GM23338 (cell line): ENCODE measurements around the gene PPM1H.

Experiments
- CREB1 ChIP-seq: fragments of 250-450 bp; sonication (Bioruptor Pico); IDR thresholded peaks from 2 replicates; pipeline ENCODE4 v1.5.0; 2020; ENCODE audit warnings: low read depth, mild to moderate bottlenecking, moderate library complexity
- EZH2 ChIP-seq: fragments of 200-600 bp; sonication (generic); IDR thresholded peaks from one replicate; pipeline ENCODE4 v1.8.0; 2017; ENCODE audit warnings: antibody characterized with exemption, mild to moderate bottlenecking, low read depth; ENCODE audit not compliant: unreplicated experiment
- EZH2phosphoT487 ChIP-seq: fragments of 200-600 bp; sonication (generic); IDR thresholded peaks from one replicate; pipeline ENCODE4 v1.8.1; 2018; ENCODE audit warnings: antibody characterized with exemption; ENCODE audit not compliant: unreplicated experiment
- JUNB ChIP-seq: IDR thresholded peaks from one replicate; pipeline ENCODE4 v1.6.1; 2016; ENCODE audit warnings: antibody characterized with exemption; ENCODE audit not compliant: unreplicated experiment
- NANOG ChIP-seq: IDR thresholded peaks from 2 replicates; pipeline ENCODE4 v1.6.1; 2016; ENCODE audit warnings: antibody characterized with exemption, borderline replicate concordance
- POLR2AphosphoS5 ChIP-seq: IDR thresholded peaks from 2 replicates; pipeline ENCODE4 v1.6.1; 2016; ENCODE audit warnings: antibody characterized with exemption, low read depth
- ZNF114 ChIP-seq: fragments of 250-450 bp; sonication (Bioruptor Pico); IDR thresholded peaks from 2 replicates; pipeline ENCODE4 v1.5.0; 2020; ENCODE audit warnings: mild to moderate bottlenecking, moderate library complexity
- ZNF331 ChIP-seq: fragments of 250-450 bp; sonication (Bioruptor Pico); IDR thresholded peaks from 2 replicates; pipeline ENCODE4 v1.5.0; 2020; ENCODE audit warnings: low read depth, mild to moderate bottlenecking, moderate library complexity
- TF ChIP-seq, protein P1 (sequence below), 2 experiments: fragments of 200-600 bp in 1 of 2; sonication (generic) in 1 of 2; conservative IDR thresholded peaks; 2 replicates each; pipeline versions ENCODE4 v1.5.1 to v1.6.1; 2016 to 2017; ENCODE audit warnings: antibody characterized with exemption in 2 of 2, low read depth in 2 of 2, mild to moderate bottlenecking in 2 of 2, moderate library complexity in 1 of 2
- TF ChIP-seq, protein P2 (sequence below): IDR thresholded peaks from one replicate; pipeline ENCODE4 v1.6.1; 2018; ENCODE audit warnings: antibody characterized with exemption; ENCODE audit not compliant: unreplicated experiment
- TF ChIP-seq, protein P3 (sequence below): IDR thresholded peaks from 2 replicates; pipeline ENCODE4 v1.6.1; 2016; ENCODE audit warnings: antibody characterized with exemption

DNA sequence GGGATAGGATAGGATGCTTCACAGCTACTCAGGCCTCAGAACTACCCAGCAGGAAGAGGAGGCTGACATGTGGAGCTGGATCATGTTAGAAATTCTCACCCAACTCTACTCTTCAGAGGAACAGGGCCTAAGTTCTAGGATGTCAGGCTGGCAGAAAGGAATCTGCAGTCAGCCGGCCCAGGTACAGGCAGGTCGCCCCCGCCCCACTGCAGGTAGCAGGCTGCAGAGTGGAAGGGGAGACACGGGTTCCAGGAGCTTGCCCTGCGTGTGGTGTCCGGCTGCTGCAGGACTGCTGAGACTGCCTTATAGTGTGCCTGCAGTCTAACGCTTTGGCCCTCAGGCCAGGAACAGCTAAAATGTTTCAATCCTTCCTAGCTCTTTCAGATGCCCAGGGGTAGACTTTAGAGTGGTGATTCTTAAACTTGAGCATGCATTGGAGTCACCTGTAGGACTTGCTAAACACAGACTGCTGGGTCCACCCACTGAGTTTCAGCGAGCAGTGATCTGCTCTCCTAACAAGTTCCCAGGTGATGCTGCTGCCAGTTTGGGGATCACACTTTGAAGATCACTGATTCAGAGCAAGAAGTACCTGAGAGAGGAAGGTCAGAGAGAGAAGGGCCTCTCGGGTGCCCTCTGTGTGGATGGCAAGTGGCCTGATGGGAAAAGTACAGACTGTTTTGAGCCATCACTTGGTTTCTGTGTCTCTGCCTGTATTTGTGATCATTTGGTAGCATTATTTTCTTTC is 153.6 kb downstream of the PPM1H start:
- TF ChIP-seq CREB1 (CRISPR knock-in tag) (no peak), NANOG (no peak), POLR2AphosphoS5 (no peak), EZH2phosphoT487 (no peak), ZNF331 (CRISPR knock-in tag) (no peak), ZNF114 (no peak), EZH2 (no peak), JUNB (no peak)
- TF ChIP-seq, protein P1, sequence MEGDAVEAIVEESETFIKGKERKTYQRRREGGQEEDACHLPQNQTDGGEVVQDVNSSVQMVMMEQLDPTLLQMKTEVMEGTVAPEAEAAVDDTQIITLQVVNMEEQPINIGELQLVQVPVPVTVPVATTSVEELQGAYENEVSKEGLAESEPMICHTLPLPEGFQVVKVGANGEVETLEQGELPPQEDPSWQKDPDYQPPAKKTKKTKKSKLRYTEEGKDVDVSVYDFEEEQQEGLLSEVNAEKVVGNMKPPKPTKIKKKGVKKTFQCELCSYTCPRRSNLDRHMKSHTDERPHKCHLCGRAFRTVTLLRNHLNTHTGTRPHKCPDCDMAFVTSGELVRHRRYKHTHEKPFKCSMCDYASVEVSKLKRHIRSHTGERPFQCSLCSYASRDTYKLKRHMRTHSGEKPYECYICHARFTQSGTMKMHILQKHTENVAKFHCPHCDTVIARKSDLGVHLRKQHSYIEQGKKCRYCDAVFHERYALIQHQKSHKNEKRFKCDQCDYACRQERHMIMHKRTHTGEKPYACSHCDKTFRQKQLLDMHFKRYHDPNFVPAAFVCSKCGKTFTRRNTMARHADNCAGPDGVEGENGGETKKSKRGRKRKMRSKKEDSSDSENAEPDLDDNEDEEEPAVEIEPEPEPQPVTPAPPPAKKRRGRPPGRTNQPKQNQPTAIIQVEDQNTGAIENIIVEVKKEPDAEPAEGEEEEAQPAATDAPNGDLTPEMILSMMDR (conservative IDR thresholded peaks at IDR 0.05; ENCODE audit: low read depth in 2 of 2): no peak
- TF ChIP-seq, protein P2, sequence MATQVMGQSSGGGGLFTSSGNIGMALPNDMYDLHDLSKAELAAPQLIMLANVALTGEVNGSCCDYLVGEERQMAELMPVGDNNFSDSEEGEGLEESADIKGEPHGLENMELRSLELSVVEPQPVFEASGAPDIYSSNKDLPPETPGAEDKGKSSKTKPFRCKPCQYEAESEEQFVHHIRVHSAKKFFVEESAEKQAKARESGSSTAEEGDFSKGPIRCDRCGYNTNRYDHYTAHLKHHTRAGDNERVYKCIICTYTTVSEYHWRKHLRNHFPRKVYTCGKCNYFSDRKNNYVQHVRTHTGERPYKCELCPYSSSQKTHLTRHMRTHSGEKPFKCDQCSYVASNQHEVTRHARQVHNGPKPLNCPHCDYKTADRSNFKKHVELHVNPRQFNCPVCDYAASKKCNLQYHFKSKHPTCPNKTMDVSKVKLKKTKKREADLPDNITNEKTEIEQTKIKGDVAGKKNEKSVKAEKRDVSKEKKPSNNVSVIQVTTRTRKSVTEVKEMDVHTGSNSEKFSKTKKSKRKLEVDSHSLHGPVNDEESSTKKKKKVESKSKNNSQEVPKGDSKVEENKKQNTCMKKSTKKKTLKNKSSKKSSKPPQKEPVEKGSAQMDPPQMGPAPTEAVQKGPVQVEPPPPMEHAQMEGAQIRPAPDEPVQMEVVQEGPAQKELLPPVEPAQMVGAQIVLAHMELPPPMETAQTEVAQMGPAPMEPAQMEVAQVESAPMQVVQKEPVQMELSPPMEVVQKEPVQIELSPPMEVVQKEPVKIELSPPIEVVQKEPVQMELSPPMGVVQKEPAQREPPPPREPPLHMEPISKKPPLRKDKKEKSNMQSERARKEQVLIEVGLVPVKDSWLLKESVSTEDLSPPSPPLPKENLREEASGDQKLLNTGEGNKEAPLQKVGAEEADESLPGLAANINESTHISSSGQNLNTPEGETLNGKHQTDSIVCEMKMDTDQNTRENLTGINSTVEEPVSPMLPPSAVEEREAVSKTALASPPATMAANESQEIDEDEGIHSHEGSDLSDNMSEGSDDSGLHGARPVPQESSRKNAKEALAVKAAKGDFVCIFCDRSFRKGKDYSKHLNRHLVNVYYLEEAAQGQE: no peak
- TF ChIP-seq, protein P3, sequence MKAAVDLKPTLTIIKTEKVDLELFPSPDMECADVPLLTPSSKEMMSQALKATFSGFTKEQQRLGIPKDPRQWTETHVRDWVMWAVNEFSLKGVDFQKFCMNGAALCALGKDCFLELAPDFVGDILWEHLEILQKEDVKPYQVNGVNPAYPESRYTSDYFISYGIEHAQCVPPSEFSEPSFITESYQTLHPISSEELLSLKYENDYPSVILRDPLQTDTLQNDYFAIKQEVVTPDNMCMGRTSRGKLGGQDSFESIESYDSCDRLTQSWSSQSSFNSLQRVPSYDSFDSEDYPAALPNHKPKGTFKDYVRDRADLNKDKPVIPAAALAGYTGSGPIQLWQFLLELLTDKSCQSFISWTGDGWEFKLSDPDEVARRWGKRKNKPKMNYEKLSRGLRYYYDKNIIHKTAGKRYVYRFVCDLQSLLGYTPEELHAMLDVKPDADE: no peak
